ENCODE results near the gene SLC25A19. TPM values are rescaled to one million over a fixed set of nuclear protein-coding genes. Genes with fewer than 3 reads are reported as not detected.

Gene SLC25A19
- total and polyA plus RNA-seq, 2 of the 8 experiments (the other 6 are each of a cell fraction or from before 2014, with no cell fraction given) = 28.6 to 32.6 TPM

DNA sequence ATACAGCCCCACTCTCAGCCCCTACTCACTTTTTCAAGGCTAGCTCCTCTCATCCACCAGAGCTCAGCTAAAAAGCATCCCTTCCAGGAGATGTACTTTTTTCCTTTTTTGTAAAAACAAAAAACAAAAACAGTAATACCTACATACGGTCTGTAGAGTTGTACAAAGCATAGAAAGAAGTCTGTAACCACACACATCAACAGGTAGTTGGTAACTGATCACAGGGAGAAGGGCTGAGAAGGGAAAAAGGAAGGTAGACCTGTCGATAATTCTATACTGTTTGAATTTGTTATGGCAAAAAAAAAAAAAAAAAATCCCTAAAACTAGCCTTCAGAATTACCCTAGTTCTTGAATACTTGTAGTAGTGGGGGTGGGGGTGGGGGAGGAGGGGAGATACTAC, 874 bp downstream of the SLC25A19 start (continued):
- TF ChIP-seq SRF (IDR thresholded peaks at IDR 0.05; ENCODE audit: low read depth, low read length) (no peak), PHF8 (conservative IDR thresholded peaks at IDR 0.05; ENCODE audit: low read depth, low read length) (no peak), SIN3A (conservative IDR thresholded peaks at IDR 0.05 in 1 of 2, IDR thresholded peaks at IDR 0.05 in 1 of 2; ENCODE audit: low read depth in 1 of 2, low read length in 2 of 2) (no peak), SP4 (IDR thresholded peaks at IDR 0.05; ENCODE audit: low read length) (no peak), CHD1 (IDR thresholded peaks at IDR 0.05; ENCODE audit: low read depth, low read length) (no peak)
- TF ChIP-seq, protein P1, sequence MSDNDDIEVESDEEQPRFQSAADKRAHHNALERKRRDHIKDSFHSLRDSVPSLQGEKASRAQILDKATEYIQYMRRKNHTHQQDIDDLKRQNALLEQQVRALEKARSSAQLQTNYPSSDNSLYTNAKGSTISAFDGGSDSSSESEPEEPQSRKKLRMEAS (IDR thresholded peaks at IDR 0.05) = no peak
- TF ChIP-seq, protein P2, sequence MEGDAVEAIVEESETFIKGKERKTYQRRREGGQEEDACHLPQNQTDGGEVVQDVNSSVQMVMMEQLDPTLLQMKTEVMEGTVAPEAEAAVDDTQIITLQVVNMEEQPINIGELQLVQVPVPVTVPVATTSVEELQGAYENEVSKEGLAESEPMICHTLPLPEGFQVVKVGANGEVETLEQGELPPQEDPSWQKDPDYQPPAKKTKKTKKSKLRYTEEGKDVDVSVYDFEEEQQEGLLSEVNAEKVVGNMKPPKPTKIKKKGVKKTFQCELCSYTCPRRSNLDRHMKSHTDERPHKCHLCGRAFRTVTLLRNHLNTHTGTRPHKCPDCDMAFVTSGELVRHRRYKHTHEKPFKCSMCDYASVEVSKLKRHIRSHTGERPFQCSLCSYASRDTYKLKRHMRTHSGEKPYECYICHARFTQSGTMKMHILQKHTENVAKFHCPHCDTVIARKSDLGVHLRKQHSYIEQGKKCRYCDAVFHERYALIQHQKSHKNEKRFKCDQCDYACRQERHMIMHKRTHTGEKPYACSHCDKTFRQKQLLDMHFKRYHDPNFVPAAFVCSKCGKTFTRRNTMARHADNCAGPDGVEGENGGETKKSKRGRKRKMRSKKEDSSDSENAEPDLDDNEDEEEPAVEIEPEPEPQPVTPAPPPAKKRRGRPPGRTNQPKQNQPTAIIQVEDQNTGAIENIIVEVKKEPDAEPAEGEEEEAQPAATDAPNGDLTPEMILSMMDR (IDR thresholded peaks at IDR 0.05; ENCODE audit: control extremely low read depth in 1 of 3, insufficient read depth in 1 of 3, low read depth in 1 of 3, low read length in 3 of 3) = no peak
